K562 (cell line): ENCODE results near the gene SUSD3. TPM values are rescaled to one million over a fixed set of nuclear protein-coding genes. Genes with fewer than 3 reads are reported as not detected.

ENCODE experiments used
- CBFB ChIP-seq: sonication (generic); formaldehyde crosslinking; IDR thresholded peaks from 2 replicates; pipeline ENCODE4 v1.4.0; 2020; ENCODE audit warnings: mild to moderate bottlenecking, missing genetic modification reagents
- CREBBP ChIP-seq: IDR thresholded peaks from one replicate; pipeline ENCODE4 v1.6.1; 2012; ENCODE audit warnings: low read depth, mild to moderate bottlenecking, control low read depth, inconsistent platforms, low read length
- CSDE1 ChIP-seq, 2 experiments: fragments of 450-650 bp; IDR thresholded peaks; 2 replicates each; pipeline ENCODE4 v1.6.1; 2016; ENCODE audit warnings: mild to moderate bottlenecking in 1 of 2
- ELF2 ChIP-seq: fragments of 250-450 bp; sonication (Bioruptor Pico); IDR thresholded peaks from 2 replicates; pipeline ENCODE4 v1.5.0; 2021; ENCODE audit warnings: mild to moderate bottlenecking
- EP400 ChIP-seq: fragments of 450-650 bp; IDR thresholded peaks from 2 replicates; pipeline ENCODE4 v1.6.1; 2017; ENCODE audit warnings: antibody characterized with exemption, mild to moderate bottlenecking, moderate library complexity
- HNRNPK ChIP-seq: fragments of 200-400 bp; formaldehyde crosslinking; IDR thresholded peaks from one replicate; pipeline ENCODE4 v1.6.1; 2018; ENCODE audit warnings: mild to moderate bottlenecking, low read depth, low read length; ENCODE audit not compliant: poor library complexity, severe bottlenecking
- JUNB ChIP-seq: fragments of 450-650 bp; formaldehyde crosslinking; conservative IDR thresholded peaks from 2 replicates; pipeline ENCODE4 v1.4.0; 2020; ENCODE audit warnings: mild to moderate bottlenecking
- LCOR ChIP-seq: sonication (generic); formaldehyde crosslinking; IDR thresholded peaks from 2 replicates; pipeline ENCODE4 v1.8.0; 2022; ENCODE audit warnings: mild to moderate bottlenecking, missing genetic modification reagents
- MCM7 ChIP-seq, 2 experiments: fragments of 450-650 bp; IDR thresholded peaks; 2 replicates each; pipeline ENCODE4 v1.6.1; 2016 to 2018
- MEF2A ChIP-seq: IDR thresholded peaks from 2 replicates; pipeline ENCODE4 v1.6.1; 2011; ENCODE audit warnings: low read depth, mild to moderate bottlenecking, low read length, moderate library complexity; ENCODE audit not compliant: control insufficient read depth
- NFIX ChIP-seq: fragments of 250-450 bp; sonication (Bioruptor Pico); IDR thresholded peaks from 2 replicates; pipeline ENCODE4 v1.4.0; 2020; ENCODE audit warnings: low read depth, mild to moderate bottlenecking, moderate library complexity
- NFXL1 ChIP-seq: fragments of 450-650 bp; formaldehyde crosslinking; IDR thresholded peaks from 2 replicates; pipeline ENCODE4 v1.4.0; 2021; ENCODE audit warnings: mild to moderate bottlenecking
- NR2C2 ChIP-seq, 2 experiments: fragments of 200-800 bp in 1 of 2; sonication (Bioruptor generic) in 1 of 2; sonication (generic) in 1 of 2; formaldehyde crosslinking in 1 of 2; IDR thresholded peaks; 2 replicates each; pipeline versions ENCODE4 v1.6.1 to v1.8.0; 2016 to 2022; ENCODE audit warnings: mild to moderate bottlenecking in 1 of 2, missing compliant biosample characterization in 1 of 2, missing genetic modification characterization in 1 of 2, missing genetic modification reagents in 1 of 2
- RBM17 ChIP-seq: fragments of 200-400 bp; formaldehyde crosslinking; IDR thresholded peaks from 2 replicates; pipeline ENCODE4 v1.6.1; 2017; ENCODE audit warnings: low read depth, mild to moderate bottlenecking, low read length, borderline replicate concordance
- SAFB2 ChIP-seq: fragments of 200-400 bp; formaldehyde crosslinking; IDR thresholded peaks from 2 replicates; pipeline ENCODE4 v1.6.1; 2018; ENCODE audit warnings: borderline replicate concordance, low read length, low read depth, moderate library complexity; ENCODE audit not compliant: severe bottlenecking
- SIN3A ChIP-seq, 2 experiments: fragments of 150-350 bp in 1 of 2; IDR thresholded peaks; 2 replicates each; pipeline ENCODE4 v1.6.1; 2011 to 2016; ENCODE audit warnings: borderline replicate concordance in 2 of 2, low read depth in 2 of 2, low read length in 2 of 2, mild to moderate bottlenecking in 2 of 2, moderate library complexity in 2 of 2; ENCODE audit not compliant: control insufficient read depth in 1 of 2
- SMC3 ChIP-seq: conservative IDR thresholded peaks from 2 replicates; pipeline ENCODE4 v1.6.1; 2011; ENCODE audit warnings: low read depth, low read length, improper control_type of control experiment; ENCODE audit not compliant: insufficient read depth
- TAF15 ChIP-seq: fragments of 200-400 bp; formaldehyde crosslinking; IDR thresholded peaks from 2 replicates; pipeline ENCODE4 v1.6.1; 2017; ENCODE audit warnings: mild to moderate bottlenecking, low read depth, low read length, moderate library complexity
- TAF9B ChIP-seq: fragments of 450-650 bp; IDR thresholded peaks from 2 replicates; pipeline ENCODE4 v1.6.1; 2018; ENCODE audit warnings: mild to moderate bottlenecking; ENCODE audit not compliant: partially characterized antibody
- TFAP4 ChIP-seq: sonication (generic); formaldehyde crosslinking; IDR thresholded peaks from 2 replicates; pipeline ENCODE4 v1.8.0; 2022; ENCODE audit warnings: missing genetic modification reagents, mild to moderate bottlenecking, moderate library complexity, borderline replicate concordance
- TRIM28 ChIP-seq: fragments of 450-650 bp; IDR thresholded peaks from 2 replicates; pipeline ENCODE4 v1.6.1; 2017
- ZFP1 ChIP-seq: fragments of 450-650 bp; formaldehyde crosslinking; IDR thresholded peaks from 2 replicates; pipeline ENCODE4 v1.4.0; 2020; ENCODE audit warnings: mild to moderate bottlenecking, mixed read lengths
- ZKSCAN3 ChIP-seq: fragments of 250-450 bp; sonication (Bioruptor Pico); IDR thresholded peaks from 2 replicates; pipeline ENCODE4 v1.4.0; 2020
- ZNF232 ChIP-seq: sonication (generic); formaldehyde crosslinking; IDR thresholded peaks from 2 replicates; pipeline ENCODE4 v1.8.0; 2022; ENCODE audit warnings: mild to moderate bottlenecking, missing genetic modification reagents
- ZNF589 ChIP-seq: fragments of 200-800 bp; sonication (Bioruptor generic); IDR thresholded peaks from 2 replicates; pipeline ENCODE4 v1.6.1; 2016; ENCODE audit warnings: low read depth, missing genetic modification characterization, missing compliant biosample characterization
- ZNF644 ChIP-seq: fragments of 200-800 bp; sonication (Bioruptor generic); IDR thresholded peaks from 2 replicates; pipeline ENCODE4 v1.6.1; 2016; ENCODE audit warnings: low read depth, missing genetic modification characterization, missing compliant biosample characterization
- ZNF717 ChIP-seq: fragments of 250-450 bp; sonication (Bioruptor Pico); IDR thresholded peaks from 2 replicates; pipeline ENCODE4 v1.5.0; 2021
- ZSCAN29 ChIP-seq: fragments of 450-650 bp; IDR thresholded peaks from 2 replicates; pipeline ENCODE4 v1.6.1; 2017
- polyA plus RNA-seq, 8 experiments: library from polyadenylated mRNA; depleted of rRNA in 4 of 8; stranded (reverse) in 5 of 8; unstranded in 3 of 8; fragments of >200 nt; fragmentation: Nextera tagmentation in 2 of 8; fragmentation: Illumina TruSeq in 1 of 8; extraction: Ambion mirVana in 2 of 8; extraction: Trizol in 1 of 8; gene quantifications; 2 replicates each; pipeline versions ENCODE4 v1.2.1 to v1.2.3, GENCODE V29; 2011 to 2014; ENCODE audit warnings: inconsistent platforms in 1 of 8, missing spikeins in 1 of 8
- total RNA-seq, 7 experiments: library from RNA; depleted of rRNA in 6 of 7; stranded (reverse); fragments of >200 nt in 6 of 7; fragmentation: Illumina TruSeq in 2 of 7; extraction: Trizol in 2 of 7; gene quantifications; 2 replicates each; pipeline versions ENCODE4 v1.2.1 to v1.2.3, GENCODE V29; 2011 to 2021; ENCODE audit warnings: low replicate concordance in 1 of 7
- TF ChIP-seq, protein P1 (sequence below): fragments of 450-650 bp; IDR thresholded peaks from 2 replicates; pipeline ENCODE4 v1.6.1; 2017; ENCODE audit warnings: mild to moderate bottlenecking, moderate library complexity

Gene SUSD3
- total and polyA plus RNA-seq, 9 of the 15 experiments (the other 6 are each of a cell fraction or from before 2014, with no cell fraction given) = 1.3 to 21.7 (median 11.4) TPM

- TF ChIP-seq NFIX (CRISPR knock-in tag) (no peak), CSDE1 (IDR thresholded peaks at IDR 0.05) (no peak), SAFB2 (no peak), ZKSCAN3 (CRISPR knock-in tag) (no peak), ZNF644 (tag) (no peak), NFXL1 (CRISPR knock-in tag) (no peak), RBM17 (no peak), ZFP1 (CRISPR knock-in tag) (peak; percentile 56; the same call in 1 of the 2 replicates), TAF9B (no peak), ZNF589 (CRISPR knock-in tag) (no peak), JUNB (CRISPR knock-in tag) (no peak), TRIM28 (no peak), EP400 (peak; percentile 70), LCOR (no peak), SIN3A (IDR thresholded peaks at IDR 0.05; ENCODE audit: borderline replicate concordance in 2 of 2, control insufficient read depth in 1 of 2, low read depth in 2 of 2, low read length in 2 of 2) (no peak), ZNF717 (no peak), SMC3 (no peak), HNRNPK (no peak), TFAP4 (CRISPR knock-in tag) (peak; percentile 53; the same call in 1 of the 2 replicates), TAF15 (no peak), ELF2 (CRISPR knock-in tag) (peak; percentile 52; the same call in 1 of the 2 replicates), NR2C2 (CRISPR knock-in tag; IDR thresholded peaks at IDR 0.05) (no peak), NR2C2 (tag; IDR thresholded peaks at IDR 0.05) (peak; percentile 86), CREBBP (no peak), ZNF232 (CRISPR knock-in tag) (no peak), CBFB (no peak), MCM7 (IDR thresholded peaks at IDR 0.05) (no peak), ZSCAN29 (no peak), MEF2A (no peak)
- TF ChIP-seq, protein P1, sequence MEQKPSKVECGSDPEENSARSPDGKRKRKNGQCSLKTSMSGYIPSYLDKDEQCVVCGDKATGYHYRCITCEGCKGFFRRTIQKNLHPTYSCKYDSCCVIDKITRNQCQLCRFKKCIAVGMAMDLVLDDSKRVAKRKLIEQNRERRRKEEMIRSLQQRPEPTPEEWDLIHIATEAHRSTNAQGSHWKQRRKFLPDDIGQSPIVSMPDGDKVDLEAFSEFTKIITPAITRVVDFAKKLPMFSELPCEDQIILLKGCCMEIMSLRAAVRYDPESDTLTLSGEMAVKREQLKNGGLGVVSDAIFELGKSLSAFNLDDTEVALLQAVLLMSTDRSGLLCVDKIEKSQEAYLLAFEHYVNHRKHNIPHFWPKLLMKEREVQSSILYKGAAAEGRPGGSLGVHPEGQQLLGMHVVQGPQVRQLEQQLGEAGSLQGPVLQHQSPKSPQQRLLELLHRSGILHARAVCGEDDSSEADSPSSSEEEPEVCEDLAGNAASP = no peak
These were observed 37.0 kb downstream of the SUSD3 start (continued) for GRCh38 chr9:93095205-93096130.
